ENCODE measurements around the gene MIDN.
"Not testable (repeated sequence)": the region's sequence is repeated elsewhere in the genome, so short reads cannot be mapped to it uniquely, and the experiment has no call there.

DNA sequence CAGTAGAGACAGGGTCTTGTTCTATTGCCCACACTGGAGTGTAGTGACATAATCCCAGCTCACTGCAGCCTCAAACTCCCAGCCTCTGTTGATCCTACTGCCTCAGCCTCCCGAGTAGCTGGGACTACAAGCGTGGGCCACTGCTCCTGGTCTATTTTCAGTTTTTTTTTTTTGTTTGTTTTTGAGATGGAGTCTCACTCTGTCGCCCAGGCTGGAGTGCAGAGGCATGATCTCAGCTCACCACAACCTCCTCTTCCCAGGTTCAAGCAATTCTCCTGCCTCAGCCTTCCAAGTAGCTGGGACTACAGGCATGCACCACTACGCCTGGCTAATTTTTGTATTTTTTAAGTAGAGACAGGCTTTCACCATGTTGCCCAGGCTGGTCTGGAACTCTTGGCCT is 47.8 kb upstream of the MIDN start:
- TF ChIP-seq, protein P1, sequence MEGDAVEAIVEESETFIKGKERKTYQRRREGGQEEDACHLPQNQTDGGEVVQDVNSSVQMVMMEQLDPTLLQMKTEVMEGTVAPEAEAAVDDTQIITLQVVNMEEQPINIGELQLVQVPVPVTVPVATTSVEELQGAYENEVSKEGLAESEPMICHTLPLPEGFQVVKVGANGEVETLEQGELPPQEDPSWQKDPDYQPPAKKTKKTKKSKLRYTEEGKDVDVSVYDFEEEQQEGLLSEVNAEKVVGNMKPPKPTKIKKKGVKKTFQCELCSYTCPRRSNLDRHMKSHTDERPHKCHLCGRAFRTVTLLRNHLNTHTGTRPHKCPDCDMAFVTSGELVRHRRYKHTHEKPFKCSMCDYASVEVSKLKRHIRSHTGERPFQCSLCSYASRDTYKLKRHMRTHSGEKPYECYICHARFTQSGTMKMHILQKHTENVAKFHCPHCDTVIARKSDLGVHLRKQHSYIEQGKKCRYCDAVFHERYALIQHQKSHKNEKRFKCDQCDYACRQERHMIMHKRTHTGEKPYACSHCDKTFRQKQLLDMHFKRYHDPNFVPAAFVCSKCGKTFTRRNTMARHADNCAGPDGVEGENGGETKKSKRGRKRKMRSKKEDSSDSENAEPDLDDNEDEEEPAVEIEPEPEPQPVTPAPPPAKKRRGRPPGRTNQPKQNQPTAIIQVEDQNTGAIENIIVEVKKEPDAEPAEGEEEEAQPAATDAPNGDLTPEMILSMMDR (IDR thresholded peaks at IDR 0.05): not testable (repeated sequence)
- TF ChIP-seq POLR2A (IDR thresholded peaks at IDR 0.05): not testable (repeated sequence)
